Pancreas (tissue), 10 donors: ENCODE results near the gene LRRC47. TPM values are rescaled to one million over a fixed set of nuclear protein-coding genes. Genes with fewer than 3 reads are reported as not detected.

Experiments
- ATAC-seq, 4 donors: fragments of 200-7000 bp; cut with Tn5 transposase; one replicate each; pipeline versions ENCODE4 v1.8.0 to v1.9.1; 2020; ENCODE audit warnings: mild to moderate bottlenecking in 4 of 4, moderate library complexity in 4 of 4
- DNase-seq, 6 donors: peaks; one replicate each; pipeline ENCODE4 v3.0.0-alpha.2; 2020
- FAIRE-seq: peaks from 2 replicates; lab custom pipeline; 2012; peaks lifted over from hg19 to GRCh38; lab: Jason Lieb, UNC
- H3K27ac ChIP-seq, 4 donors: fragments of 200-600 bp; sonication (generic); 1 replicate in 3 of 4; 2 replicates in 1 of 4; pipeline versions ENCODE4 v1.5.0 to v1.8.0; 2020
- H3K27me3 ChIP-seq, 4 donors: fragments of 200-600 bp; one replicate each; pipeline ENCODE4 v1.8.0; 2021
- H3K36me3 ChIP-seq, 3 donors: fragments of 200-600 bp; sonication (generic) in 1 of 3; one replicate each; pipeline versions ENCODE4 v1.5.0 to v1.8.0; 2020 to 2021
- H3K4me1 ChIP-seq, 3 donors: fragments of 200-600 bp; one replicate each; pipeline ENCODE4 v1.8.0; 2021
- H3K4me3 ChIP-seq, 4 donors: fragments of 200-600 bp; sonication (generic) in 2 of 4; one replicate each; pipeline versions ENCODE4 v1.5.0 to v1.8.0; 2020 to 2021
- H3K9me3 ChIP-seq, 4 donors: fragments of 200-600 bp; one replicate each; pipeline ENCODE4 v1.8.0; 2021
- WGBS, 2 donors: extraction: QIAGEN DNeasy Blood & Tissue Kit; methylation state at CpG; one replicate each; pipeline ENCODE4 v1.1.7; 2013; 5-methylcytosine and 5-hydroxymethylcytosine counted together
- intact Hi-C, 3 donors: fragments of 100-400 bp; cut with DNase I; formaldehyde crosslinking; loops; one replicate each; pipeline versions ENCODE4 v1.11.1 to v1.14.2; 2022
- polyA plus RNA-seq, 2 donors: library from polyadenylated mRNA; stranded (reverse); fragments of 200-250 nt; gene quantifications; one replicate each; pipeline ENCODE4 v1.2.3, GENCODE V29; 2013
- total RNA-seq, 6 donors: library from RNA; stranded (reverse); fragmentation: NEBNext Ultra II Directional in 4 of 6; extraction: Animal tissue kit (Norgen Biotek cat#: 25700) in 4 of 6; gene quantifications; one replicate each; pipeline versions ENCODE4 v1.2.1 to v1.2.4, GENCODE V29; 2021 to 2023
- TF ChIP-seq, protein P1 (sequence below), 4 donors: fragments of 200-600 bp; sonication (generic) in 3 of 4; IDR thresholded peaks; one replicate each; pipeline versions ENCODE4 v1.5.0 to v1.8.0; 2021; ENCODE audit warnings: antibody characterized with exemption in 4 of 4
- donor health status: healthy with polysubstance abuse.
- donor health status: DM: no; HTN: no; CAD: no; lungs with moderate emphysema.
- donor health status: DM: no; HTN: no; CAD: no.
- donor health status: control.
- donor health status: control.
- donor health status: Bipolar disorder and iron deficiency.
- donor health status: DM: yes; HTN: yes; CAD: no.
- donor health status: DM: no; HTN: no; CAD: no.
- donor health status: DM: no; HTN: no; CAD: no.
- donor health status: DM: yes; HTN: yes; CAD: no.

LRRC47 gene
- total RNA-seq = 10 to 100 TPM; 21.1 to 34.3 (median 27.5) TPM
- polyA plus RNA-seq = 10 to 100 TPM; 15.7 to 24.6 TPM

DNA sequence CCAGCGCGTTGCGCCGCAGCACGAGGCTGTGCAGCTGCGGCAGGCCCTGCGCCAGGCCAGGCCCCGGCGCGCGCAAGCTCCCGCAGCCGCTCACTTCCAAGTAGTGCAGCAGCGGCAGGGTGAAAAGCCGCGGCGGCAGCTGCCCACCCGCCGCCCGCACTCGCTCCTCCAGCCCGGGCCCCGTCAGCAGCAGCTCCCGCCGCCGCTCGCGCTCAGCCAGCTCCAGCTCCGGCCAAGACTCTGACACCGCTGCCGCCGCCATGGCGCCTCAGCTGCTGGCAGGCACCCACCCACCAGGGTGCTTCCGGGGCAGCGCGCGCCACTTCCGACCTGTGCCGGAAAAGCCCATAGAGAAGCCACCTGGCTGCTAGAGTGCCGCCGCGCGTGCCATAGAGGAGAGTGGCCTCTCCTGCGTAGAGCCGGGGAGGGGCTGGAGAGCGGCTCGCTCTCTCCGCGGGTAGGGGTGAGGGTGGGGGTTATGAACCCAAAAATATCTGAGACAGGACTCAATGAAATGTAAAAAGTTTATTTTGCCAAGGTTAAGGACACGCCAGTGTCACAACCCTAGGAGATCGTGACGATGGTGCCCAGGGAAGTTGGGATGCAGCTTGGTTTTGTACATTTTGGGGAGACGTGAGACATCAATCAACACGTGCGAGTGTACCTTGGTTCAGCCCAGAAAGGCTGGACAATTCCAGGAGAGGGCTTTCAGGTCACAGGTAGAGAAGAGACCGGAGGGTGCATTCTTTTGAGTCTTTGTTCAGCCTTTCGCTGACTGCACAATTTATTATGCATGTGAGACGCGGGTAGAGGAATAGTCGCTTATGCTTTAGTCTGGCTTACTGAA, at the start of gene LRRC47:
LRRC47 (minus strand) TSS at position 284 of the 847 bp plus-strand sequence; CDS start at position 262, 22 bp downstream.
- no peak for FAIRE-seq
- Histone ChIP-seq H3K4me1 (peaks cover 0 to 23% (median 22%) of the 10 kb centered on the region in 3 donors), H3K27me3 (no peaks in the 10 kb centered on the region), H3K27ac (peak within 1 kb of the TSS in 1 of 4 donors; percentile 25), H3K4me3 (peak within 1 kb of the TSS; percentile 84 to 98 (median 95)), H3K9me3 (no peaks in the 10 kb centered on the region), H3K36me3 (no peaks in the 10 kb centered on the region)
- ATAC-seq = peak; percentile 99 to 100 (median 100)
- WGBS, 2 donors = 3% methylated on average over 41 to 60 of the region's 60 CpGs
- intact Hi-C loops = no loop called here
- TF ChIP-seq, protein P1, sequence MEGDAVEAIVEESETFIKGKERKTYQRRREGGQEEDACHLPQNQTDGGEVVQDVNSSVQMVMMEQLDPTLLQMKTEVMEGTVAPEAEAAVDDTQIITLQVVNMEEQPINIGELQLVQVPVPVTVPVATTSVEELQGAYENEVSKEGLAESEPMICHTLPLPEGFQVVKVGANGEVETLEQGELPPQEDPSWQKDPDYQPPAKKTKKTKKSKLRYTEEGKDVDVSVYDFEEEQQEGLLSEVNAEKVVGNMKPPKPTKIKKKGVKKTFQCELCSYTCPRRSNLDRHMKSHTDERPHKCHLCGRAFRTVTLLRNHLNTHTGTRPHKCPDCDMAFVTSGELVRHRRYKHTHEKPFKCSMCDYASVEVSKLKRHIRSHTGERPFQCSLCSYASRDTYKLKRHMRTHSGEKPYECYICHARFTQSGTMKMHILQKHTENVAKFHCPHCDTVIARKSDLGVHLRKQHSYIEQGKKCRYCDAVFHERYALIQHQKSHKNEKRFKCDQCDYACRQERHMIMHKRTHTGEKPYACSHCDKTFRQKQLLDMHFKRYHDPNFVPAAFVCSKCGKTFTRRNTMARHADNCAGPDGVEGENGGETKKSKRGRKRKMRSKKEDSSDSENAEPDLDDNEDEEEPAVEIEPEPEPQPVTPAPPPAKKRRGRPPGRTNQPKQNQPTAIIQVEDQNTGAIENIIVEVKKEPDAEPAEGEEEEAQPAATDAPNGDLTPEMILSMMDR (IDR thresholded peaks at IDR 0.05) = no peak
- DNase-seq = peak; percentile 91 to 98 (median 94)

DNA sequence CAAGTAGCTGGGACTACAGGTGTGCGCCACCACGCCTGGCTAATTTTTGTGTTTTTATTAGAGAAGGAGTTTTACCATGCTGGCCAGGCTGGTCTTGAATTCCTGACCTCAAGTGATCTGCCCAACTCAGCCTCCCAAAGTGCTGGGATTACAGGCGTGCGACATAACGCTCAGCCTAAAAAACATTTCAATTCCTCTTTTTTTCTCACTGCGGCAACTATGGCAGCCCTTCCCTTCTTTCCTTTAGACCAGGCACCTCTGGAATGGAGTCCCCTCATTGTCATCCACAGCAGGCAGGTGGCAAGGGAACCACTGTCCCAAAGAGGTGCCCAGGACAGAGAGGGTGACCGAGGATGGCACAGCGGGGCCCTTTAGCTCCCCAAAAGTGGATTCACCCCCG, 46.6 kb upstream of the LRRC47 start:
- Histone ChIP-seq H3K4me3 (no peak overlapping the region), H3K4me1 (no peaks in the 10 kb centered on the region), H3K36me3 (peaks cover 0 to 56% (median 12%) of the 10 kb centered on the region in 3 donors), H3K27ac (no peak overlapping the region), H3K9me3 (no peaks in the 10 kb centered on the region), H3K27me3 (no peaks in the 10 kb centered on the region)
- TF ChIP-seq, protein P1 (IDR thresholded peaks at IDR 0.05) = no peak
- WGBS, 2 donors = 92 to 96% methylated on average over 9 of the region's 9 CpGs
- DNase-seq (peak in 1 of 6 donors; percentile 11), FAIRE-seq (no peak), ATAC-seq (no peak)
- intact Hi-C loops = no loop called here

DNA sequence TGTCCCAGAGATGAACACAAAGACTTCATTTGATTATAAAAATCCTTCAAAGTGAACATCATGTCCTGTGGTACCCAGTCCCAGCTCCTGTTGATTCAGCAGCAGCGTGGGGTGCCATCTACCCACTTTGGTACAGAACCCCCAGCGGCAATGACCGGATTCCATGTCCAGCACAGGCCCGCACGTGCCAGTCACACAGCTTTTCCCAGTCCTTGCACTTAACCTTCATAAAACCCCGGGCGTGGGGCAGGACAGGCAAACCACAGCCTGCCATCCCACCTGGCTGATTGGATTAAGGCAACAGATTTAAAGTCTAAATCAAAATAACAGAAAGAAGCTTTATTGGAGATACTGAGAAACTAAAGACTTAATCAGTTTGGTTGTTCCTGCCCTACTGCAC, 45.2 kb upstream of the LRRC47 start:
- FAIRE-seq = no peak
- Histone ChIP-seq H3K27me3 (no peaks in the 10 kb centered on the region), H3K4me3 (no peak overlapping the region), H3K4me1 (no peaks in the 10 kb centered on the region), H3K36me3 (peaks cover 0 to 58% (median 18%) of the 10 kb centered on the region in 3 donors), H3K27ac (no peak overlapping the region), H3K9me3 (no peaks in the 10 kb centered on the region)
- WGBS, 2 donors = 98 to 99% methylated on average over 7 of the region's 7 CpGs
- TF ChIP-seq, protein P1 (IDR thresholded peaks at IDR 0.05) = no peak
- peak in 1 of 6 donors; percentile 18 for DNase-seq
- ATAC-seq = no peak
- intact Hi-C loops = no loop called here

DNA sequence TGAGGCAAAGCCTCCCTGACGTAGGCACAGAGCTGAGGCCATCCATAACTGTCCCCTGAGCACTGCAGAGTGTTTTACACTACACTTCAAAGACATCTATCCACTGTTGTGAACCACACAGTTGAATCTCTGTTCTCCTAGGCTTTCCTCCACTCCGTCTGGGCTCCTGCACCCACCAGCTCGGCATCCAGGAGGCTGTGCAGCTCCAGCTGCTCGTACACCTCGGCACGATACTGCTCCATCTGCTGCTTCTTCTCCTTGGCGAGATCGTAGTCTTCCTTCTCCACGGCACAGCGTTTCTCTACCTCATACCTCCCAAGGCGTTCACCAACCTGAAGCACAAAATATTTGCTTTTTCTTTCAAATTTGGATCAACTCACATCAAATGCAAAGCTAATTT, 42.5 kb upstream of the LRRC47 start:
- ATAC-seq (no peak), FAIRE-seq (no peak), DNase-seq (peak in 1 of 6 donors; percentile 16)
- no peaks in the 10 kb centered on the region for H3K9me3 ChIP-seq
- WGBS, 2 donors = 98% methylated on average over 11 of the region's 11 CpGs
- no peak overlapping the region for H3K27ac ChIP-seq
- intact Hi-C loops = no loop called here
- TF ChIP-seq, protein P1 (IDR thresholded peaks at IDR 0.05) = no peak
- no peaks in the 10 kb centered on the region for H3K27me3 ChIP-seq
- H3K36me3 ChIP-seq = peaks cover 0 to 61% (median 26%) of the 10 kb centered on the region in 3 donors
- no peaks in the 10 kb centered on the region for H3K4me1 ChIP-seq
- no peak overlapping the region for H3K4me3 ChIP-seq

DNA sequence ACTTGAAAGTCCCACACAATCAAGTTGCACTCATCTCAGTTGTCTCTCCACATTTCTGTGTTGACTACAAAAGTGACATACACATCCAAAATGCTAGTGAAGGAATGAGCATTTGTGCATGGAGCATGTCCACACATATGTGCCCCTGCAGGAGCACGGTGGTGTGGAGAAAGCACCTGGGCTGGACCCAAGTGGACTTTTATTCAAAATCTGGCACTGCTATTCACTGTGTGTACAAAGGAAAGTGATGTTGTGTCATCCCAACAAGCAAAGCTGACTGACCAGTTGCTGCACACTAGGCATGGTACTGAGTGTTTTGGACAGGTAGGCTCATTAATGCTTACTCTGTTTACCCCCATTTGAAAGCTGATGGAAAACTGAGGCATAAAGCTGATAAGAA, 41.4 kb upstream of the LRRC47 start:
- Histone ChIP-seq H3K4me1 (no peaks in the 10 kb centered on the region), H3K9me3 (no peaks in the 10 kb centered on the region), H3K36me3 (peaks cover 0 to 59% (median 26%) of the 10 kb centered on the region in 3 donors), H3K27ac (no peak overlapping the region), H3K27me3 (no peaks in the 10 kb centered on the region), H3K4me3 (no peak overlapping the region)
- no peak for ATAC-seq
- DNase-seq = no peak
- intact Hi-C loops = no loop called here
- no peak for FAIRE-seq
- TF ChIP-seq, protein P1 (IDR thresholded peaks at IDR 0.05) = no peak
- WGBS, 2 donors = 97 to 100% methylated on average over 1 of the region's 1 CpG
